ENCODE data around the gene FBXW9.

GRCh38 chr19:12649941-12650340, 46.5 kb downstream of the FBXW9 start:
- TF ChIP-seq CTCF (IDR thresholded peaks at IDR 0.05) = no peak
- no peak for TF ChIP-seq ZFX (IDR thresholded peaks at IDR 0.05; ENCODE audit: borderline replicate concordance)
